HCT116 (cell line): ENCODE data around the gene CRISPLD2. TPM values are rescaled to one million over a fixed set of nuclear protein-coding genes. Genes with fewer than 3 reads are reported as not detected.

Experiments used
- ATAC-seq: fragments of 200-7000 bp; cut with Tn5 transposase; 2 replicates; pipeline ENCODE4 v1.9.1; 2020; ENCODE audit warnings: mild to moderate bottlenecking, moderate library complexity
- BruUV-seq: library from RNA; stranded (reverse); fragments of 400-500 nt; replicated peaks from 2 replicates; lab custom pipeline; 2021; lab: Mats Ljungman, UMichigan
- CTCF ChIA-PET: fragments of 300-600 bp; sonication (Branson Sonifier 250); formaldehyde crosslinking; loops from one replicate; lab custom pipeline; 2021; ENCODE audit warnings: antibody characterized with exemption; lab: Charles Lee
- POLR2A ChIA-PET: fragments of 300-600, 350-600 bp; sonication (Branson Sonifier 250); formaldehyde crosslinking; loops from one replicate; lab custom pipeline; 2021; ENCODE audit warnings: antibody characterized with exemption; lab: Charles Lee
- RAD21 ChIA-PET, 2 experiments: fragments of 300-600 bp; sonication (Branson Sonifier 250); formaldehyde crosslinking; loops; one replicate each; lab custom pipeline; 2023; ENCODE audit warnings: low total read pairs in 2 of 2; ENCODE audit not compliant: uncharacterized antibody in 2 of 2, unreplicated experiment in 2 of 2, low non-redundant PET in 1 of 2; lab: Charles Lee
- DNase-seq: peaks from one replicate; pipeline ENCODE4 v3.0.0-alpha.2; 2010; ENCODE audit warnings: low read depth, low spot score
- H2AFZ ChIP-seq: fragments of 200-600 bp; shearing (Covaris generic), sonication (generic); 2 replicates; pipeline ENCODE4 v1.6.1; 2017; ENCODE audit warnings: low read depth, mixed run types, mixed read lengths, antibody characterized with exemption, low read length; ENCODE audit not compliant: poor library complexity, severe bottlenecking
- H3K27ac ChIP-seq: 2 replicates; pipeline ENCODE4 v1.5.1; 2012; ENCODE audit warnings: low read depth, low read length
- H3K27me3 ChIP-seq: fragments of 200-600 bp; sonication (generic); 2 replicates; pipeline ENCODE4 v1.6.1; 2016; ENCODE audit warnings: mixed run types, low read length, mixed read lengths; ENCODE audit not compliant: insufficient read depth
- H3K36me3 ChIP-seq, 2 experiments: fragments of 200-500 bp in 1 of 2; fragments of 200-600 bp in 1 of 2; sonication (Bioruptor generic) in 1 of 2; sonication (generic) in 1 of 2; 2 replicates each; pipeline versions ENCODE4 v1.5.1 to v1.6.1; 2014 to 2016; ENCODE audit warnings: low read length in 2 of 2, inconsistent platforms in 1 of 2, mixed read lengths in 1 of 2, mixed run types in 1 of 2; ENCODE audit not compliant: insufficient read depth in 2 of 2, control insufficient read depth in 1 of 2
- H3K4me1 ChIP-seq, 2 experiments: fragments of 200-600 bp in 1 of 2; sonication (generic) in 1 of 2; 2 replicates each; pipeline versions ENCODE4 v1.5.1 to v1.6.1; 2012 to 2017; ENCODE audit warnings: low read length in 2 of 2, inconsistent platforms in 1 of 2, mild to moderate bottlenecking in 1 of 2, mixed read lengths in 1 of 2, mixed run types in 1 of 2, moderate library complexity in 1 of 2; ENCODE audit not compliant: insufficient read depth in 2 of 2, control insufficient read depth in 1 of 2
- H3K4me2 ChIP-seq: fragments of 200-600 bp; sonication (generic); 2 replicates; pipeline ENCODE4 v1.6.1; 2017; ENCODE audit warnings: mixed run types, low read length, mixed read lengths
- H3K4me3 ChIP-seq, 2 experiments: fragments of 200-600 bp in 1 of 2; sonication (generic) in 1 of 2; replicated peaks in 1 of 2; 2 replicates each; pipeline ENCODE4 v1.5.1; 2011 to 2016; ENCODE audit warnings: low read length in 2 of 2, control low read depth in 1 of 2, low read depth in 1 of 2, mild to moderate bottlenecking in 1 of 2, mixed read lengths in 1 of 2, mixed run types in 1 of 2
- H3K79me2 ChIP-seq: fragments of 200-600 bp; sonication (generic); 2 replicates; pipeline ENCODE4 v1.6.1; 2017; ENCODE audit warnings: mild to moderate bottlenecking, mixed run types, low read length, moderate library complexity, mixed read lengths; ENCODE audit not compliant: insufficient read depth
- H3K9ac ChIP-seq: fragments of 200-600 bp; sonication (generic); 2 replicates; pipeline ENCODE4 v1.6.1; 2016; ENCODE audit warnings: low read length, mixed read lengths
- H3K9me2 ChIP-seq: fragments of 200-600 bp; sonication (generic), shearing (Covaris generic); 2 replicates; pipeline ENCODE4 v1.6.1; 2017; ENCODE audit warnings: mixed run types, mild to moderate bottlenecking, moderate library complexity; ENCODE audit not compliant: insufficient read depth
- H3K9me3 ChIP-seq, 2 experiments: fragments of 200-500 bp in 1 of 2; fragments of 200-600 bp in 1 of 2; sonication (Bioruptor generic) in 1 of 2; sonication (generic) in 1 of 2; 2 replicates each; pipeline ENCODE4 v1.6.1; 2014 to 2017; ENCODE audit warnings: low read length in 2 of 2, mixed read lengths in 2 of 2, inconsistent platforms in 1 of 2, low read depth in 1 of 2, mild to moderate bottlenecking in 1 of 2, mixed run types in 1 of 2, moderate library complexity in 1 of 2; ENCODE audit not compliant: control insufficient read depth in 1 of 2, insufficient read depth in 1 of 2
- H4K20me1 ChIP-seq: fragments of 200-600 bp; sonication (generic), shearing (Covaris generic); 2 replicates; pipeline ENCODE4 v1.6.1; 2017; ENCODE audit warnings: mixed run types, mild to moderate bottlenecking, moderate library complexity; ENCODE audit not compliant: insufficient read depth
- CEBPB ChIP-seq: IDR thresholded peaks from 2 replicates; pipeline ENCODE4 v1.6.1; 2012; ENCODE audit warnings: low read depth
- EGR1 ChIP-seq: IDR thresholded peaks from 2 replicates; pipeline ENCODE4 v1.6.1; 2012; ENCODE audit warnings: low read depth
- EZH2 ChIP-seq: fragments of 200-600 bp; sonication (generic); IDR thresholded peaks from 2 replicates; pipeline ENCODE4 v1.6.1; 2017; ENCODE audit warnings: antibody characterized with exemption, mixed run types
- POLR2A ChIP-seq: IDR thresholded peaks from 2 replicates; pipeline ENCODE4 v1.7.0; 2011; ENCODE audit warnings: borderline replicate concordance; ENCODE audit not compliant: insufficient read depth, insufficient read length; ENCODE audit errors: extremely low read depth
- POLR2AphosphoS5 ChIP-seq: IDR thresholded peaks from 2 replicates; pipeline ENCODE4 v1.6.1; 2011; ENCODE audit warnings: mild to moderate bottlenecking, low read depth, low read length, moderate library complexity
- RAD21 ChIP-seq: IDR thresholded peaks from 2 replicates; pipeline ENCODE4 v1.6.1; 2012; ENCODE audit warnings: low read depth, mild to moderate bottlenecking
- TCF7L2 ChIP-seq: IDR thresholded peaks from 2 replicates; pipeline ENCODE4 v1.7.0; 2011; ENCODE audit warnings: borderline replicate concordance, inconsistent platforms; ENCODE audit not compliant: insufficient read depth, insufficient read length; ENCODE audit errors: extremely low read depth
- YY1 ChIP-seq: IDR thresholded peaks from 2 replicates; pipeline ENCODE4 v1.6.1; 2011; ENCODE audit warnings: low read length, low read depth, moderate library complexity, mild to moderate bottlenecking; ENCODE audit not compliant: insufficient replicate concordance; ENCODE audit errors: extremely low read depth
- ZFX ChIP-seq: fragments of 450-650 bp; IDR thresholded peaks from 2 replicates; pipeline ENCODE4 v1.6.1; 2017
- ZNF274 ChIP-seq: fragments of 200-500 bp; sonication (Bioruptor generic); IDR thresholded peaks from 2 replicates; pipeline ENCODE4 v1.6.1; 2014; ENCODE audit warnings: mild to moderate bottlenecking, low read depth, low read length, inconsistent platforms
- intact Hi-C: fragments of 100-400 bp; cut with micrococcal nuclease; formaldehyde crosslinking; loops from 2 replicates; pipeline ENCODE4 v1.10.0; 2022
- total RNA-seq: library from RNA; stranded (reverse); gene quantifications from one replicate; pipeline ENCODE4 v1.2.1, GENCODE V29; 2021; ENCODE audit not compliant: unreplicated experiment

The CRISPLD2 gene
- total RNA-seq, 1 experiment from 2014 or later: 4.6 TPM

- no peak for TF ChIP-seq POLR2A
- TF ChIP-seq RAD21: no peak
- TF ChIP-seq CEBPB: no peak
- no peak for TF ChIP-seq ZNF274
- no peak for TF ChIP-seq EGR1
- no peak for TF ChIP-seq EZH2
- TF ChIP-seq ZFX: no peak
- TF ChIP-seq TCF7L2: no peak
- no peak for TF ChIP-seq POLR2AphosphoS5
- H4K20me1 ChIP-seq: no peaks in the 10 kb centered on the region
- no TSS peak for BruUV-seq
- CTCF ChIA-PET: no interaction called here
- peak overlapping the region; percentile 82 for H3K4me2 ChIP-seq
- H3K27ac ChIP-seq: peak overlapping the region; percentile 50
- H3K4me1 ChIP-seq: peaks cover 61 to 76% of the 10 kb centered on the region in 2 experiments
- no peak for DNase-seq
- no peaks in the 10 kb centered on the region for H3K79me2 ChIP-seq
- H3K27me3 ChIP-seq: no peaks in the 10 kb centered on the region
- intact Hi-C loops: no loop called here
- peak overlapping the region; percentile 62 for H3K9ac ChIP-seq
- no peak for ATAC-seq
- RAD21 ChIA-PET: no interaction called here
- POLR2A ChIA-PET: interaction anchor here (0.8 kb wide), 2 partner anchors 21 to 185 kb away, joined by 3 to 4 read pairs; partner anchors contain the start of gene CRISPLD2
- no peaks in the 10 kb centered on the region for H3K9me3 ChIP-seq
- no peaks in the 10 kb centered on the region for H3K36me3 ChIP-seq
- peak overlapping the region in 1 of 2 experiments; percentile 51; a peak in 3 of 4 replicates for H3K4me3 ChIP-seq
- no peaks in the 10 kb centered on the region for H3K9me2 ChIP-seq
- peak overlapping the region; percentile 5 for H2AFZ ChIP-seq
Observed at GRCh38 chr16:84840687-84841627, 21.2 kb downstream of the CRISPLD2 start.

- H4K20me1 ChIP-seq: no peaks in the 10 kb centered on the region
- H3K79me2 ChIP-seq: no peaks in the 10 kb centered on the region
- no peaks in the 10 kb centered on the region for H3K27me3 ChIP-seq
- no TSS peak for BruUV-seq
- no peaks in the 10 kb centered on the region for H3K9me2 ChIP-seq
- peak overlapping the region; percentile 62 for H3K9ac ChIP-seq
- peak overlapping the region; percentile 50 for H3K27ac ChIP-seq
- no peaks in the 10 kb centered on the region for H3K9me3 ChIP-seq
- ATAC-seq (peak; percentile 82), DNase-seq (peak; percentile 71)
- peaks cover 56 to 67% of the 10 kb centered on the region in 2 experiments for H3K4me1 ChIP-seq
- TF ChIP-seq POLR2AphosphoS5 (peak; percentile 55), TCF7L2 (peak; percentile 87), YY1 (peak; percentile 40), ZNF274 (no peak)
- CTCF ChIA-PET: no interaction called here
- intact Hi-C loops: no loop called here
- RAD21 ChIA-PET: no interaction called here
- H3K36me3 ChIP-seq: no peaks in the 10 kb centered on the region
- peak overlapping the region; percentile 82 for H3K4me2 ChIP-seq
- peak overlapping the region; percentile 37 to 51 for H3K4me3 ChIP-seq
- no peak overlapping the region for H2AFZ ChIP-seq
- POLR2A ChIA-PET: interaction anchor here (0.8 kb wide), 1 partner anchor 22 kb away, joined by 4 read pairs; the partner anchor contains the start of gene CRISPLD2
Observed at GRCh38 chr16:84841787-84842300, 22.1 kb downstream of the CRISPLD2 start.
